ENCODE data around the gene MOBP. TPM values are rescaled to one million over a fixed set of nuclear protein-coding genes. Genes with fewer than 3 reads are reported as not detected.

Gene MOBP
- polyA plus RNA-seq, 3 donors, result not detected

DNA sequence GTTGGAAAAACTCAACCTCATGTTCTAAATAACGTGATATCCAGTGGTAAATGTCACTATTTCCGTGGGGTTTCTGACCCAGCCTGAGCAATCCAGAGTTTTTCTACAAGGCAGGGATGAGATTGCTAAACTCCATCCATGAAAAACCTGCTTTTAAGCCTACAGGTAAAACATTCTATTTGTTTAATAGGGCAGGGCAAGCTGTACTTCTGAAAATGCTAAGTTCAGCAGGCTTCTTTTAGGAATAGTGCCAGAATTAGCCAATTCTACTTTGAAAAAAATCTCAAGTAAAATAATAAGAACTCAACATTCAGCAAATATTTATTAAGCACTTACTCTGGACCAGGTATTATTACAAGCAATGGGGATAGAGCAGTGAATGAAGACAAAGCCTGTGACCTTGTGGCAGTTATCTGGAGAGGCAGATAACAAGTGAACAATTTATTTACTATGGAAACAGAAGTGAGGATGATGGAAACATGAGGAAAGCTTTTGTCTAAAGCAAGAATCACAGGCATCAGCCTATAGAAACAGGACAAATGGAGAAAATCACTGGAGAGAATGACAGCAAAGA, 47.7 kb upstream of the MOBP start:
- H3K9ac ChIP-seq (ENCODE audit: insufficient read depth, low read length, poor library complexity, severe bottlenecking), result no peak overlapping the region
- intact Hi-C loops (cut with micrococcal nuclease), result no loop called here
- TF ChIP-seq, protein P1, sequence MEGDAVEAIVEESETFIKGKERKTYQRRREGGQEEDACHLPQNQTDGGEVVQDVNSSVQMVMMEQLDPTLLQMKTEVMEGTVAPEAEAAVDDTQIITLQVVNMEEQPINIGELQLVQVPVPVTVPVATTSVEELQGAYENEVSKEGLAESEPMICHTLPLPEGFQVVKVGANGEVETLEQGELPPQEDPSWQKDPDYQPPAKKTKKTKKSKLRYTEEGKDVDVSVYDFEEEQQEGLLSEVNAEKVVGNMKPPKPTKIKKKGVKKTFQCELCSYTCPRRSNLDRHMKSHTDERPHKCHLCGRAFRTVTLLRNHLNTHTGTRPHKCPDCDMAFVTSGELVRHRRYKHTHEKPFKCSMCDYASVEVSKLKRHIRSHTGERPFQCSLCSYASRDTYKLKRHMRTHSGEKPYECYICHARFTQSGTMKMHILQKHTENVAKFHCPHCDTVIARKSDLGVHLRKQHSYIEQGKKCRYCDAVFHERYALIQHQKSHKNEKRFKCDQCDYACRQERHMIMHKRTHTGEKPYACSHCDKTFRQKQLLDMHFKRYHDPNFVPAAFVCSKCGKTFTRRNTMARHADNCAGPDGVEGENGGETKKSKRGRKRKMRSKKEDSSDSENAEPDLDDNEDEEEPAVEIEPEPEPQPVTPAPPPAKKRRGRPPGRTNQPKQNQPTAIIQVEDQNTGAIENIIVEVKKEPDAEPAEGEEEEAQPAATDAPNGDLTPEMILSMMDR (IDR thresholded peaks at IDR 0.05), result no peak

DNA sequence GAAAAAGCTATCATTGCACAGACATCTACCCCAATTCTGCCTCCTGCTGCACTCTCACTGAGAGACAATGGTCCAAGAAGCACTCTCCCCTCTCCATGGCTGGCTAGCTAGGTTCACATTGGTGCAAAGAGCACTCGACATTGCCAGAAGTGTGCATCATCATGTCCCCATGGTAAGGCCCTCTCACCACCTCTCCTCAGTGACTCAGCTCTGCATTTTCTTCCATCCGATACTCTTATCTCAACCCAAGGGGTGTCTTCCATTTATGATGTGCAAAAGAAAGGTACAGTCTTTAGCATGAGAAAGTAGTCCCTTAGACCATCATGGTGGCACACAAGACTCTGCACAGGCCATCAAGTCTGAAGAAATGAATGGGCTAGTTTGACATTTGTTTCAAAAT, 46.9 kb upstream of the MOBP start:
- Histone ChIP-seq H3K27me3 (ENCODE audit: control insufficient read depth in 2 of 2, insufficient read depth in 2 of 2, low read length in 2 of 2) (peaks cover 0 to 2% of the 10 kb centered on the region in 2 donors), H3K4me1 (ENCODE audit: control insufficient read depth in 1 of 2, insufficient read depth in 2 of 2, low read length in 2 of 2) (no peaks in the 10 kb centered on the region), H2AFZ (ENCODE audit: insufficient read depth, low read depth, low read length, poor library complexity, severe bottlenecking) (no peak overlapping the region), H3K4me2 (replicated peaks; ENCODE audit: extremely low read depth, low read length, poor library complexity, severe bottlenecking) (no peak overlapping the region), H3K79me2 (ENCODE audit: insufficient read depth, low read length) (no peaks in the 10 kb centered on the region), H4K20me1 (ENCODE audit: insufficient read depth, low read length) (no peaks in the 10 kb centered on the region), H3K9me3 (replicated peaks in 1 of 2; ENCODE audit: control insufficient read depth in 1 of 2, insufficient read depth in 1 of 2, low read length in 2 of 2) (no peaks in the 10 kb centered on the region), H3K9ac (ENCODE audit: insufficient read depth, low read length, poor library complexity, severe bottlenecking) (no peak overlapping the region), H3K36me3 (replicated peaks in 1 of 2; ENCODE audit: control insufficient read depth in 1 of 2, insufficient read depth in 2 of 2, low read length in 2 of 2) (no peaks in the 10 kb centered on the region), H3K4me3 (replicated peaks in 1 of 3; ENCODE audit: low read depth in 2 of 3, low read length in 3 of 3) (no peak overlapping the region), H3K27ac (ENCODE audit: low read depth in 1 of 2, low read length in 2 of 2) (no peak overlapping the region)
- intact Hi-C loops (cut with micrococcal nuclease), result no loop called here
- H3K4me3 Mint-ChIP-seq, result no peak overlapping the region
- H3K36me3 Mint-ChIP-seq, result peaks cover 2% of the 10 kb centered on the region in 2 donors
- peaks cover 0 to 3% (median 0%) of the 10 kb centered on the region in 7 donors for H3K9me3 Mint-ChIP-seq
- no peak overlapping the region for H3K27ac Mint-ChIP-seq
- no peak for DNase-seq
- H3K27me3 Mint-ChIP-seq (ENCODE audit: low read depth in 3 of 3), result peaks cover 9 to 17% (median 14%) of the 10 kb centered on the region in 3 donors
- WGBS (ENCODE audit: insufficient coverage), result 100% methylated on average over 1 of the region's 2 CpGs
- peaks cover 7% of the 10 kb centered on the region for H3K4me1 Mint-ChIP-seq
- TF ChIP-seq, protein P1 (IDR thresholded peaks at IDR 0.05), result no peak

More for the DNA sequence above, 47.7 kb upstream of the MOBP start:
- Mint-ChIP-seq H3K27me3 (ENCODE audit: low read depth in 3 of 3) (peaks cover 9 to 17% (median 14%) of the 10 kb centered on the region in 3 donors), H3K27ac (no peak overlapping the region), H3K4me3 (no peak overlapping the region), H3K4me1 (peaks cover 7% of the 10 kb centered on the region), H3K36me3 (peaks cover 2 to 3% of the 10 kb centered on the region in 2 donors), H3K9me3 (peaks cover 0 to 3% (median 0%) of the 10 kb centered on the region in 7 donors)
- no peaks in the 10 kb centered on the region for H3K79me2 ChIP-seq (ENCODE audit: insufficient read depth, low read length)
- H2AFZ ChIP-seq (ENCODE audit: insufficient read depth, low read depth, low read length, poor library complexity, severe bottlenecking), result no peak overlapping the region
- peaks cover 0 to 3% of the 10 kb centered on the region in 2 donors for H3K36me3 ChIP-seq (replicated peaks in 1 of 2; ENCODE audit: control insufficient read depth in 1 of 2, insufficient read depth in 2 of 2, low read length in 2 of 2)
- H3K27me3 ChIP-seq (ENCODE audit: control insufficient read depth in 2 of 2, insufficient read depth in 2 of 2, low read length in 2 of 2), result peaks cover 0 to 2% of the 10 kb centered on the region in 2 donors
- no peaks in the 10 kb centered on the region for H4K20me1 ChIP-seq (ENCODE audit: insufficient read depth, low read length)
- WGBS (ENCODE audit: insufficient coverage), result 100% methylated on average over 2 of the region's 2 CpGs
- no peak for DNase-seq
- no peaks in the 10 kb centered on the region for H3K4me1 ChIP-seq (ENCODE audit: control insufficient read depth in 1 of 2, insufficient read depth in 2 of 2, low read length in 2 of 2)
- H3K4me3 ChIP-seq (replicated peaks in 1 of 3; ENCODE audit: low read depth in 2 of 3, low read length in 3 of 3), result no peak overlapping the region
- H3K9me3 ChIP-seq (replicated peaks in 1 of 2; ENCODE audit: control insufficient read depth in 1 of 2, insufficient read depth in 1 of 2, low read length in 2 of 2), result no peaks in the 10 kb centered on the region
- H3K27ac ChIP-seq (ENCODE audit: low read depth in 1 of 2, low read length in 2 of 2), result no peak overlapping the region
- H3K4me2 ChIP-seq (replicated peaks; ENCODE audit: extremely low read depth, low read length, poor library complexity, severe bottlenecking), result no peak overlapping the region

All from CD14-positive monocyte (primary cell).